HL-60/S4 (cell line): ENCODE results near the gene ARHGEF25.
"Not testable (repeated sequence)": the region's sequence is repeated elsewhere in the genome, so short reads cannot be mapped to it uniquely, and the experiment has no call there.

Experiments used
- in situ Hi-C: fragments of 300-500 bp; cut with MboI; formaldehyde crosslinking; loops from 2 replicates; pipeline ENCODE4 v1.14.3; 2022; ENCODE audit warnings: low sequenced_read_pairs

Gene ARHGEF25

GRCh38 chr12:57607958-57608663, 3.1 kb upstream of the ARHGEF25 start:
- in situ Hi-C loops = no loop called here

- in situ Hi-C loops = no loop called here
Observed at GRCh38 chr12:57609101-57609780, 2.0 kb upstream of the ARHGEF25 start.

- in situ Hi-C loops = no loop called here
Observed at GRCh38 chr12:57609781-57610553, 1.3 kb upstream of the ARHGEF25 start.

- in situ Hi-C loops = no loop called here
Observed at GRCh38 chr12:57610554-57611107, 604 bp upstream of the ARHGEF25 start.

GRCh38 chr12:57611827-57612710, 834 bp downstream of the ARHGEF25 start:
- in situ Hi-C loops = no loop called here

GRCh38 chr12:57612711-57613426, 1.6 kb downstream of the ARHGEF25 start:
- in situ Hi-C loops = no loop called here

GRCh38 chr12:57613427-57614109, 2.3 kb downstream of the ARHGEF25 start:
- in situ Hi-C loops = no loop called here

GRCh38 chr12:57614178-57614947, 3.1 kb downstream of the ARHGEF25 start:
- in situ Hi-C loops = no loop called here

GRCh38 chr12:57614948-57615500, 3.8 kb downstream of the ARHGEF25 start:
- in situ Hi-C loops = no loop called here

- in situ Hi-C loops = no loop called here
Observed at GRCh38 chr12:57615637-57616036, 4.4 kb downstream of the ARHGEF25 start.

GRCh38 chr12:57616383-57617101, 5.3 kb downstream of the ARHGEF25 start:
- in situ Hi-C loops = no loop called here

GRCh38 chr12:57617942-57618341, 6.7 kb downstream of the ARHGEF25 start:
- in situ Hi-C loops = no loop called here

- in situ Hi-C loops = not testable (repeated sequence)
Observed at GRCh38 chr12:57618431-57618830, 7.2 kb downstream of the ARHGEF25 start.

- in situ Hi-C loops = no loop called here
Observed at GRCh38 chr12:57618966-57619433, 7.8 kb downstream of the ARHGEF25 start.

GRCh38 chr12:57619434-57620244, 8.4 kb downstream of the ARHGEF25 start:
- in situ Hi-C loops = no loop called here

GRCh38 chr12:57620245-57620935, 9.2 kb downstream of the ARHGEF25 start:
- in situ Hi-C loops = no loop called here
